Trophoblast cell (in vitro differentiated cells and primary cell): ENCODE measurements around the gene SUSD4.

Experiments used
- DNase-seq, 2 donors: peaks; one replicate each; pipeline ENCODE4 v3.0.0-alpha.2; 2016
- H2AFZ ChIP-seq: 2 replicates; pipeline ENCODE4 v1.6.1; 2013; ENCODE audit warnings: low read length, moderate library complexity, mild to moderate bottlenecking; ENCODE audit not compliant: insufficient read depth, poor library complexity
- H2AK5ac ChIP-seq: 2 replicates; pipeline ENCODE4 v1.6.1; 2013; ENCODE audit warnings: mild to moderate bottlenecking, low read length
- H2BK120ac ChIP-seq: 2 replicates; pipeline ENCODE4 v1.6.1; 2013; ENCODE audit warnings: low read length, mild to moderate bottlenecking, moderate library complexity; ENCODE audit not compliant: insufficient read depth, poor library complexity
- H2BK12ac ChIP-seq: 2 replicates; pipeline ENCODE4 v1.6.1; 2013; ENCODE audit warnings: mild to moderate bottlenecking, low read length, moderate library complexity
- H2BK5ac ChIP-seq: 2 replicates; pipeline ENCODE4 v1.6.1; 2013; ENCODE audit warnings: low read length, low read depth, moderate library complexity, mild to moderate bottlenecking; ENCODE audit not compliant: poor library complexity
- H3K14ac ChIP-seq: 2 replicates; pipeline ENCODE4 v1.6.1; 2013; ENCODE audit warnings: mild to moderate bottlenecking, low read length
- H3K18ac ChIP-seq: 2 replicates; pipeline ENCODE4 v1.6.1; 2013; ENCODE audit warnings: mild to moderate bottlenecking, low read length
- H3K23ac ChIP-seq: 2 replicates; pipeline ENCODE4 v1.6.1; 2013; ENCODE audit warnings: low read length
- H3K27ac ChIP-seq: 2 replicates; pipeline ENCODE4 v1.5.1; 2013; ENCODE audit warnings: low read depth, mild to moderate bottlenecking, inconsistent platforms, low read length, moderate library complexity
- H3K27me3 ChIP-seq: 2 replicates; pipeline ENCODE4 v1.6.1; 2013; ENCODE audit warnings: inconsistent platforms, mild to moderate bottlenecking, low read length, moderate library complexity; ENCODE audit not compliant: insufficient read depth
- H3K36me3 ChIP-seq, 2 experiments: 1 replicate in 1 of 2; 2 replicates in 1 of 2; pipeline ENCODE4 v1.6.1; 2013; ENCODE audit warnings: low read length in 2 of 2, mild to moderate bottlenecking in 2 of 2, moderate library complexity in 1 of 2; ENCODE audit not compliant: insufficient read depth in 2 of 2, control insufficient read depth in 1 of 2
- H3K4ac ChIP-seq: 2 replicates; pipeline ENCODE4 v1.6.1; 2013; ENCODE audit warnings: low read depth, mild to moderate bottlenecking, low read length, moderate library complexity
- H3K4me1 ChIP-seq, 2 experiments: 1 replicate in 1 of 2; 2 replicates in 1 of 2; pipeline ENCODE4 v1.6.1; 2013; ENCODE audit warnings: low read length in 2 of 2, mild to moderate bottlenecking in 2 of 2, moderate library complexity in 1 of 2; ENCODE audit not compliant: insufficient read depth in 2 of 2, control insufficient read depth in 1 of 2
- H3K4me2 ChIP-seq: 2 replicates; pipeline ENCODE4 v1.6.1; 2013; ENCODE audit warnings: inconsistent platforms, mild to moderate bottlenecking, low read length, moderate library complexity
- H3K4me3 ChIP-seq: 2 replicates; pipeline ENCODE4 v1.5.1; 2013; ENCODE audit warnings: mild to moderate bottlenecking, low read depth, low read length, inconsistent platforms
- H3K79me1 ChIP-seq: one replicate; pipeline ENCODE4 v1.6.1; 2013; ENCODE audit warnings: low read length
- H3K79me2 ChIP-seq: 2 replicates; pipeline ENCODE4 v1.6.1; 2013; ENCODE audit warnings: low read length, mild to moderate bottlenecking; ENCODE audit not compliant: control insufficient read depth, insufficient read depth, poor library complexity
- H3K9ac ChIP-seq: 2 replicates; pipeline ENCODE4 v1.6.1; 2013; ENCODE audit warnings: mild to moderate bottlenecking, low read length
- H3K9me3 ChIP-seq: 2 replicates; pipeline ENCODE4 v1.6.1; 2013; ENCODE audit warnings: low read depth, mild to moderate bottlenecking, control low read depth, inconsistent platforms, low read length; ENCODE audit not compliant: insufficient read depth
- H4K12ac ChIP-seq: 2 replicates; pipeline ENCODE4 v1.6.1; 2013; ENCODE audit warnings: low read depth, mild to moderate bottlenecking, low read length, moderate library complexity
- H4K8ac ChIP-seq: 2 replicates; pipeline ENCODE4 v1.6.1; 2013; ENCODE audit warnings: low read depth, mild to moderate bottlenecking, low read length, moderate library complexity
- H4K91ac ChIP-seq: one replicate; pipeline ENCODE4 v1.6.1; 2013; ENCODE audit warnings: low read depth, mild to moderate bottlenecking, low read length, moderate library complexity
- WGBS: extraction: QIAGEN DNeasy Blood & Tissue Kit; methylation state at CpG from one replicate; pipeline ENCODE4 v1.1.7; 2013; ENCODE audit warnings: missing lambda C conversion rate; ENCODE audit not compliant: insufficient read length, insufficient coverage; ENCODE audit errors: extremely low coverage; 5-methylcytosine and 5-hydroxymethylcytosine counted together

Gene SUSD4

GRCh38 chr1:223313415-223313754 is 50.6 kb downstream of the SUSD4 start:
- H3K9ac ChIP-seq: no peak overlapping the region
- H3K14ac ChIP-seq: no peak overlapping the region
- no peak overlapping the region for H3K23ac ChIP-seq
- H3K79me2 ChIP-seq: no peaks in the 10 kb centered on the region
- no peak overlapping the region for H4K12ac ChIP-seq
- H3K4ac ChIP-seq: no peak overlapping the region
- no peaks in the 10 kb centered on the region for H3K36me3 ChIP-seq
- no peak overlapping the region for H2BK120ac ChIP-seq
- H3K9me3 ChIP-seq: no peaks in the 10 kb centered on the region
- no peak overlapping the region for H3K4me2 ChIP-seq
- H3K4me3 ChIP-seq: no peak overlapping the region
- H3K4me1 ChIP-seq: no peaks in the 10 kb centered on the region
- no peak overlapping the region for H4K91ac ChIP-seq
- H2BK12ac ChIP-seq: no peak overlapping the region
- H3K27me3 ChIP-seq: no peaks in the 10 kb centered on the region
- no peak overlapping the region for H3K18ac ChIP-seq
- H2AK5ac ChIP-seq: no peak overlapping the region
- H3K79me1 ChIP-seq: no peaks in the 10 kb centered on the region
- H2AFZ ChIP-seq: no peak overlapping the region
- no peak overlapping the region for H4K8ac ChIP-seq
- no peak overlapping the region for H3K27ac ChIP-seq
- H2BK5ac ChIP-seq: no peak overlapping the region
- DNase-seq: no peak

- H3K36me3 ChIP-seq: no peaks in the 10 kb centered on the region
- no peaks in the 10 kb centered on the region for H3K27me3 ChIP-seq
- no peak overlapping the region for H3K4ac ChIP-seq
- H2AFZ ChIP-seq: no peak overlapping the region
- no peak for DNase-seq
- no peak overlapping the region for H4K91ac ChIP-seq
- H2BK120ac ChIP-seq: no peak overlapping the region
- H2BK5ac ChIP-seq: no peak overlapping the region
- no peak overlapping the region for H3K23ac ChIP-seq
- H4K12ac ChIP-seq: no peak overlapping the region
- no peak overlapping the region for H3K9ac ChIP-seq
- H3K4me2 ChIP-seq: no peak overlapping the region
- H4K8ac ChIP-seq: no peak overlapping the region
- H3K9me3 ChIP-seq: no peaks in the 10 kb centered on the region
- no peak overlapping the region for H3K27ac ChIP-seq
- no peaks in the 10 kb centered on the region for H3K79me1 ChIP-seq
- no peak overlapping the region for H3K4me3 ChIP-seq
- WGBS: no CpG with 5 or more reads among the region's 5 CpGs
- H3K18ac ChIP-seq: no peak overlapping the region
- no peak overlapping the region for H3K14ac ChIP-seq
- no peak overlapping the region for H2AK5ac ChIP-seq
- no peaks in the 10 kb centered on the region for H3K79me2 ChIP-seq
- H3K4me1 ChIP-seq: no peaks in the 10 kb centered on the region
- no peak overlapping the region for H2BK12ac ChIP-seq
Measured at GRCh38 chr1:223312705-223313414, 51.1 kb downstream of the SUSD4 start.

- Histone ChIP-seq H2BK120ac (no peak overlapping the region), H3K36me3 (no peaks in the 10 kb centered on the region), H3K27ac (no peak overlapping the region), H3K4me3 (no peak overlapping the region), H3K9ac (no peak overlapping the region), H3K9me3 (no peaks in the 10 kb centered on the region), H3K79me2 (no peaks in the 10 kb centered on the region), H3K18ac (no peak overlapping the region), H3K79me1 (no peaks in the 10 kb centered on the region), H3K23ac (no peak overlapping the region), H3K27me3 (no peaks in the 10 kb centered on the region), H2AK5ac (no peak overlapping the region), H4K91ac (no peak overlapping the region), H4K12ac (no peak overlapping the region), H3K4me2 (no peak overlapping the region), H3K4ac (no peak overlapping the region), H2BK12ac (no peak overlapping the region), H3K4me1 (no peaks in the 10 kb centered on the region), H3K14ac (no peak overlapping the region), H4K8ac (no peak overlapping the region), H2BK5ac (no peak overlapping the region), H2AFZ (no peak overlapping the region)
- no peak for DNase-seq
- no CpG with 5 or more reads among the region's 2 CpGs for WGBS
Measured at GRCh38 chr1:223312273-223312672, 51.7 kb downstream of the SUSD4 start.

GRCh38 chr1:223311826-223312225 is 52.1 kb downstream of the SUSD4 start:
- Histone ChIP-seq H3K9ac (no peak overlapping the region), H4K91ac (no peak overlapping the region), H3K4ac (no peak overlapping the region), H3K4me1 (no peaks in the 10 kb centered on the region), H3K18ac (no peak overlapping the region), H3K14ac (no peak overlapping the region), H3K23ac (no peak overlapping the region), H3K9me3 (no peaks in the 10 kb centered on the region), H3K4me2 (no peak overlapping the region), H3K36me3 (no peaks in the 10 kb centered on the region), H3K27me3 (no peaks in the 10 kb centered on the region), H3K4me3 (no peak overlapping the region), H2BK5ac (no peak overlapping the region), H4K8ac (no peak overlapping the region), H3K79me2 (no peaks in the 10 kb centered on the region), H3K79me1 (no peaks in the 10 kb centered on the region), H3K27ac (no peak overlapping the region), H2BK120ac (no peak overlapping the region), H4K12ac (no peak overlapping the region), H2AFZ (no peak overlapping the region), H2AK5ac (no peak overlapping the region), H2BK12ac (no peak overlapping the region)
- no CpG with 5 or more reads among the region's 3 CpGs for WGBS
- DNase-seq: no peak
